Measurements from ENCODE around the gene MMP3.

MMP3 gene

DNA sequence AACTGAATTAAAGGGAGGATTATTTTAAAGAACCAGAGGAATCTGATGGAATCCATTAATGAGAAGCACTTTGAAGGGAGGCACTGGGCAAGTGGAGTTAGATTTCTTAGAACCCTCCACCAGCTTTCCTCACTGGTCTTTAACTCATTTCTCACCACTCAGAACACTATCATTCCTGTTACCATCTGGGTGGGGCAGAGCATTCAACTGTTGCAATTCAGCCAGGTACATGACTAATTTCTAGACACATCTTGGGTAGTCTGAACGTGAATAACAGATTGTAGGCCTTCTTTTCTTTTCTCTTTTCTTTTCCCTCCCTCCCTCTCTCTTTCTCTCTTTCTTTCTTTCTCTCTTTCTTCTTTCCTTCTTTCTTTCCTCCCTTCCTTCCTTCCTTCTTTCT is 29.9 kb downstream of the MMP3 start:
- ATAC-seq = no peak
- TF ChIP-seq ZNF565 (CRISPR knock-in tag; conservative IDR thresholded peaks at IDR 0.05; ENCODE audit: low read depth) = no peak
- TF ChIP-seq, protein P1, sequence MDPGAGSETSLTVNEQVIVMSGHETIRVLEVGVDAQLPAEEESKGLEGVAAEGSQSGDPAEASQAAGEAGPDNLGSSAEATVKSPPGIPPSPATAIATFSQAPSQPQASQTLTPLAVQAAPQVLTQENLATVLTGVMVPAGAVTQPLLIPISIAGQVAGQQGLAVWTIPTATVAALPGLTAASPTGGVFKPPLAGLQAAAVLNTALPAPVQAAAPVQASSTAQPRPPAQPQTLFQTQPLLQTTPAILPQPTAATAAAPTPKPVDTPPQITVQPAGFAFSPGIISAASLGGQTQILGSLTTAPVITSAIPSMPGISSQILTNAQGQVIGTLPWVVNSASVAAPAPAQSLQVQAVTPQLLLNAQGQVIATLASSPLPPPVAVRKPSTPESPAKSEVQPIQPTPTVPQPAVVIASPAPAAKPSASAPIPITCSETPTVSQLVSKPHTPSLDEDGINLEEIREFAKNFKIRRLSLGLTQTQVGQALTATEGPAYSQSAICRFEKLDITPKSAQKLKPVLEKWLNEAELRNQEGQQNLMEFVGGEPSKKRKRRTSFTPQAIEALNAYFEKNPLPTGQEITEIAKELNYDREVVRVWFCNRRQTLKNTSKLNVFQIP (CRISPR knock-in tag; IDR thresholded peaks at IDR 0.05; ENCODE audit: borderline replicate concordance, low read depth) = no peak
- TF ChIP-seq, protein P2, sequence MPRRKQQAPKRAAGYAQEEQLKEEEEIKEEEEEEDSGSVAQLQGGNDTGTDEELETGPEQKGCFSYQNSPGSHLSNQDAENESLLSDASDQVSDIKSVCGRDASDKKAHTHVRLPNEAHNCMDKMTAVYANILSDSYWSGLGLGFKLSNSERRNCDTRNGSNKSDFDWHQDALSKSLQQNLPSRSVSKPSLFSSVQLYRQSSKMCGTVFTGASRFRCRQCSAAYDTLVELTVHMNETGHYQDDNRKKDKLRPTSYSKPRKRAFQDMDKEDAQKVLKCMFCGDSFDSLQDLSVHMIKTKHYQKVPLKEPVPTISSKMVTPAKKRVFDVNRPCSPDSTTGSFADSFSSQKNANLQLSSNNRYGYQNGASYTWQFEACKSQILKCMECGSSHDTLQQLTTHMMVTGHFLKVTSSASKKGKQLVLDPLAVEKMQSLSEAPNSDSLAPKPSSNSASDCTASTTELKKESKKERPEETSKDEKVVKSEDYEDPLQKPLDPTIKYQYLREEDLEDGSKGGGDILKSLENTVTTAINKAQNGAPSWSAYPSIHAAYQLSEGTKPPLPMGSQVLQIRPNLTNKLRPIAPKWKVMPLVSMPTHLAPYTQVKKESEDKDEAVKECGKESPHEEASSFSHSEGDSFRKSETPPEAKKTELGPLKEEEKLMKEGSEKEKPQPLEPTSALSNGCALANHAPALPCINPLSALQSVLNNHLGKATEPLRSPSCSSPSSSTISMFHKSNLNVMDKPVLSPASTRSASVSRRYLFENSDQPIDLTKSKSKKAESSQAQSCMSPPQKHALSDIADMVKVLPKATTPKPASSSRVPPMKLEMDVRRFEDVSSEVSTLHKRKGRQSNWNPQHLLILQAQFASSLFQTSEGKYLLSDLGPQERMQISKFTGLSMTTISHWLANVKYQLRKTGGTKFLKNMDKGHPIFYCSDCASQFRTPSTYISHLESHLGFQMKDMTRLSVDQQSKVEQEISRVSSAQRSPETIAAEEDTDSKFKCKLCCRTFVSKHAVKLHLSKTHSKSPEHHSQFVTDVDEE (CRISPR knock-in tag; IDR thresholded peaks at IDR 0.05) = no peak
- TF ChIP-seq ISL1 (CRISPR knock-in tag; IDR thresholded peaks at IDR 0.05) = no peak
- no peak for TF ChIP-seq ZC3H10 (CRISPR knock-in tag; IDR thresholded peaks at IDR 0.05)
- no peak for TF ChIP-seq RARB (CRISPR knock-in tag; IDR thresholded peaks at IDR 0.05)
- no peak for TF ChIP-seq OSR1 (CRISPR knock-in tag; IDR thresholded peaks at IDR 0.05)
- no peak for TF ChIP-seq CSDC2 (CRISPR knock-in tag; IDR thresholded peaks at IDR 0.05)
- TF ChIP-seq ZFP30 (CRISPR knock-in tag; IDR thresholded peaks at IDR 0.05) = no peak
- no peak for TF ChIP-seq ESRRG (CRISPR knock-in tag; IDR thresholded peaks at IDR 0.05)
- no peak for TF ChIP-seq GLIS3 (CRISPR knock-in tag; IDR thresholded peaks at IDR 0.05)

DNA sequence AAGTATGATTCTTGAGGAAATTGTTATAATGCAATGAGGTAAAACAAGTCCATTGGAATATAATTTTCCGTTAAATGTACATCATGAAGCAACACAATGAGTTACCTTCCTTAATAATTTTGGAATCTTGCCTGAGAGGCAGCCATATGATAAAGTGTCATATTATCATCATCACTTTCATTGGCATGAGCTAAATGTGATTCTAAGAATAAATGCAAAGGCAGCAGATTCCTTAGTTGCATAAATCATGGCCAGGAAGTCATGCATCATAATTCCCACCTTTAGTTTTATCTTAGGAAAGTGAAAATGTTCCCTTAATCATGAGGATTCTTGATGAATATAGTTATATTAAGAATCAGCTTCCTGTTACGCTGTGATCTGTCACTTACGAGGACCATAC is 31.2 kb downstream of the MMP3 start:
- TF ChIP-seq TOX (CRISPR knock-in tag; IDR thresholded peaks at IDR 0.05; ENCODE audit: borderline replicate concordance) = no peak
- no peak for TF ChIP-seq ISL1 (CRISPR knock-in tag; IDR thresholded peaks at IDR 0.05)
- TF ChIP-seq ESRRG (CRISPR knock-in tag; IDR thresholded peaks at IDR 0.05) = no peak
- TF ChIP-seq ZFP30 (CRISPR knock-in tag; IDR thresholded peaks at IDR 0.05) = no peak
- TF ChIP-seq GLIS3 (CRISPR knock-in tag; IDR thresholded peaks at IDR 0.05) = no peak
- TF ChIP-seq PPARA (CRISPR knock-in tag; IDR thresholded peaks at IDR 0.05; ENCODE audit: borderline replicate concordance) = no peak
- TF ChIP-seq, protein P3, sequence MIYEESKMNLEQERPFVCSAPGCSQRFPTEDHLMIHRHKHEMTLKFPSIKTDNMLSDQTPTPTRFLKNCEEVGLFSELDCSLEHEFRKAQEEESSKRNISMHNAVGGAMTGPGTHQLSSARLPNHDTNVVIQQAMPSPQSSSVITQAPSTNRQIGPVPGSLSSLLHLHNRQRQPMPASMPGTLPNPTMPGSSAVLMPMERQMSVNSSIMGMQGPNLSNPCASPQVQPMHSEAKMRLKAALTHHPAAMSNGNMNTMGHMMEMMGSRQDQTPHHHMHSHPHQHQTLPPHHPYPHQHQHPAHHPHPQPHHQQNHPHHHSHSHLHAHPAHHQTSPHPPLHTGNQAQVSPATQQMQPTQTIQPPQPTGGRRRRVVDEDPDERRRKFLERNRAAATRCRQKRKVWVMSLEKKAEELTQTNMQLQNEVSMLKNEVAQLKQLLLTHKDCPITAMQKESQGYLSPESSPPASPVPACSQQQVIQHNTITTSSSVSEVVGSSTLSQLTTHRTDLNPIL (CRISPR knock-in tag; IDR thresholded peaks at IDR 0.05; ENCODE audit: low read depth) = no peak
- TF ChIP-seq TCF4 (CRISPR knock-in tag; IDR thresholded peaks at IDR 0.05; ENCODE audit: borderline replicate concordance) = no peak
- no peak for TF ChIP-seq BACH2 (CRISPR knock-in tag; IDR thresholded peaks at IDR 0.05; ENCODE audit: borderline replicate concordance)
- TF ChIP-seq OSR1 (CRISPR knock-in tag; IDR thresholded peaks at IDR 0.05) = no peak
- TF ChIP-seq, protein P2 (CRISPR knock-in tag; IDR thresholded peaks at IDR 0.05) = no peak
- ATAC-seq = no peak

DNA sequence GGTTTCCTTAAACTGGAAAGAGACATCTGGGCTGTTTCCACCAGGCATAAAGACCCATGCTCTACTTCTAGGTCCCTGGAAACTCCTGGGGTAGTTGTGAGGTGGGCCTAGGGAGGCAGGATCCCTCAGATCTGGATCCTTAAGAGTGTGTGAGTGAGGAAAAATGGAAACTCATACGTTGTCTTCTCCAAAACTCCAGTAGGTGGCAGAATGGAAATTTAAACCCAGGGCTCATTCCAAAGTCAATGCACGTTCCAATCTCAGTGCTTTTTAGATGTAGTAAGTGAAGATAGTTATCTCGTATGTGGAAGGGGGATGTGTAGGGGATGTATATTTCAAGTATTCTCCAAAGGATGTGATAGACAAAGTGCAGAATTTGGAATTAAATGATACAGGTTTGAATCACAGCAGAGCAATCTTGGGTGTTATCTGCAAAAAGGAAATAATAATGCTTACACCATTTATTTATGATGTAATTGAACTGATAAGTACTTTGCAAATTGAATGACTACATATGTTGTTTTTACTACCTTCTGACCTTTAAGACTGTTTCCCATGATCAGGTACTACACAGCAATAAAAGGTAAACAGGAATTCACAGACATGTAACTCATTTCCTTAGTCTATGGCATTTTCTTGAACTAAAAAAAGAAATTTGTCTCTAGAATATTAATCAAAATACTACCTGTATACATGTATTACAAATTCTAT is 32.3 kb downstream of the MMP3 start:
- ATAC-seq = peak; percentile 73
- TF ChIP-seq PPARA (CRISPR knock-in tag; IDR thresholded peaks at IDR 0.05; ENCODE audit: borderline replicate concordance) = no peak
- TF ChIP-seq ZFP30 (CRISPR knock-in tag; IDR thresholded peaks at IDR 0.05) = no peak
- TF ChIP-seq ZC3H10 (CRISPR knock-in tag; IDR thresholded peaks at IDR 0.05) = no peak
- TF ChIP-seq OSR1 (CRISPR knock-in tag; IDR thresholded peaks at IDR 0.05) = no peak
- TF ChIP-seq ZNF8 (CRISPR knock-in tag; IDR thresholded peaks at IDR 0.05) = no peak
- TF ChIP-seq ZNF70 (CRISPR knock-in tag; IDR thresholded peaks at IDR 0.05) = no peak

DNA sequence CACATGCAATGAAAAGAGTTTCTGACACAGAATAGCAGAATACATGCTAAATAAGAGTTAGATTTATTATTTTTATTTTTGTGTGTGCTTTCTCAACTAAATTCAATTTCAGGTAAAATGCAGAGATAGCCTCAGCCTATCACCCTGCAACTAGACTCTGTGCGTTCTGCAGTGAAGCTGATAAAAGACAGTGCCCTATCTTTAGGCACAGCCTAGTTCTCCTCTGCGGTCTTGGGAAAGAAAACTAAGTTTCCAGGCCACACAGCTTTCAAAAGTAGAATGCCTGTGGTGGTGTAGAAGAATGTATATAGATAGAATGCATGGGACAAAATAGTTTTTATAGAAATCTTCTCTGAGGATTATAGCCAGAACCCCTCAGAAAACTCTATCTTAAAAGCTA is 33.4 kb downstream of the MMP3 start:
- TF ChIP-seq PPARA (CRISPR knock-in tag; IDR thresholded peaks at IDR 0.05; ENCODE audit: borderline replicate concordance) (no peak), ZFP3 (CRISPR knock-in tag; IDR thresholded peaks at IDR 0.05) (no peak), TCF4 (CRISPR knock-in tag; IDR thresholded peaks at IDR 0.05; ENCODE audit: borderline replicate concordance) (no peak), ESRRG (CRISPR knock-in tag; IDR thresholded peaks at IDR 0.05) (no peak), ZNF70 (CRISPR knock-in tag; IDR thresholded peaks at IDR 0.05) (no peak), ZNF8 (CRISPR knock-in tag; IDR thresholded peaks at IDR 0.05) (no peak), CSDC2 (CRISPR knock-in tag; IDR thresholded peaks at IDR 0.05) (no peak)
- TF ChIP-seq, protein P3 (CRISPR knock-in tag; IDR thresholded peaks at IDR 0.05; ENCODE audit: low read depth) = no peak
- TF ChIP-seq, protein P1 (CRISPR knock-in tag; IDR thresholded peaks at IDR 0.05; ENCODE audit: borderline replicate concordance, low read depth) = no peak
- TF ChIP-seq, protein P4, sequence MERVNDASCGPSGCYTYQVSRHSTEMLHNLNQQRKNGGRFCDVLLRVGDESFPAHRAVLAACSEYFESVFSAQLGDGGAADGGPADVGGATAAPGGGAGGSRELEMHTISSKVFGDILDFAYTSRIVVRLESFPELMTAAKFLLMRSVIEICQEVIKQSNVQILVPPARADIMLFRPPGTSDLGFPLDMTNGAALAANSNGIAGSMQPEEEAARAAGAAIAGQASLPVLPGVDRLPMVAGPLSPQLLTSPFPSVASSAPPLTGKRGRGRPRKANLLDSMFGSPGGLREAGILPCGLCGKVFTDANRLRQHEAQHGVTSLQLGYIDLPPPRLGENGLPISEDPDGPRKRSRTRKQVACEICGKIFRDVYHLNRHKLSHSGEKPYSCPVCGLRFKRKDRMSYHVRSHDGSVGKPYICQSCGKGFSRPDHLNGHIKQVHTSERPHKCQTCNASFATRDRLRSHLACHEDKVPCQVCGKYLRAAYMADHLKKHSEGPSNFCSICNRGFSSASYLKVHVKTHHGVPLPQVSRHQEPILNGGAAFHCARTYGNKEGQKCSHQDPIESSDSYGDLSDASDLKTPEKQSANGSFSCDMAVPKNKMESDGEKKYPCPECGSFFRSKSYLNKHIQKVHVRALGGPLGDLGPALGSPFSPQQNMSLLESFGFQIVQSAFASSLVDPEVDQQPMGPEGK (CRISPR knock-in tag; IDR thresholded peaks at IDR 0.05; ENCODE audit: borderline replicate concordance) = no peak
- no peak for ATAC-seq

Data from SK-N-SH treated with all-trans-retinoic acid at 6 μM for 48 hours (cell line).